Immature natural killer cell (primary cell): ENCODE results near the gene SLC10A4. TPM values are rescaled to one million over a fixed set of nuclear protein-coding genes. Genes with fewer than 3 reads are reported as not detected.
"Not testable (repeated sequence)": the region's sequence is repeated elsewhere in the genome, so short reads cannot be mapped to it uniquely, and the experiment has no call there.

ENCODE experiments used
- DNase-seq, 3 donors: peaks; one replicate each; pipeline ENCODE4 v3.0.0; 2022; ENCODE audit warnings: mixed read lengths in 1 of 3
- H3K27ac Mint-ChIP-seq, 6 donors: one replicate each; pipeline ENCODE4 v1.8.0; 2020; ENCODE audit warnings: mixed read lengths in 6 of 6, mild to moderate bottlenecking in 5 of 6, inconsistent platforms in 4 of 6, moderate library complexity in 3 of 6
- H3K27me3 Mint-ChIP-seq, 3 donors: one replicate each; pipeline ENCODE4 v1.8.0; 2020 to 2021; ENCODE audit warnings: low read depth in 3 of 3, mild to moderate bottlenecking in 3 of 3, mixed read lengths in 3 of 3, moderate library complexity in 3 of 3, inconsistent platforms in 1 of 3
- H3K36me3 Mint-ChIP-seq, 3 donors: one replicate each; pipeline ENCODE4 v1.8.0; 2020; ENCODE audit warnings: mixed read lengths in 3 of 3, inconsistent platforms in 2 of 3, mild to moderate bottlenecking in 2 of 3
- H3K4me1 Mint-ChIP-seq, 2 donors: one replicate each; pipeline ENCODE4 v1.8.0; 2020; ENCODE audit warnings: inconsistent platforms in 2 of 2, mild to moderate bottlenecking in 2 of 2, mixed read lengths in 2 of 2, moderate library complexity in 1 of 2
- H3K4me3 Mint-ChIP-seq, 5 donors: one replicate each; pipeline ENCODE4 v1.8.0; 2020; ENCODE audit warnings: mild to moderate bottlenecking in 5 of 5, mixed read lengths in 5 of 5, inconsistent platforms in 3 of 5, moderate library complexity in 3 of 5
- H3K9me3 Mint-ChIP-seq, 6 donors: one replicate each; pipeline ENCODE4 v1.8.0; 2020; ENCODE audit warnings: mild to moderate bottlenecking in 6 of 6, mixed read lengths in 6 of 6, inconsistent platforms in 4 of 6, moderate library complexity in 3 of 6
- polyA plus RNA-seq, 3 donors: library from polyadenylated mRNA; unstranded; fragments of 300-500 nt; fragmentation: Illumina TruSeq; gene quantifications; one replicate each; pipeline ENCODE4 v1.2.3, GENCODE V29; 2021

Gene SLC10A4
- not detected for polyA plus RNA-seq

GRCh38 chr4:48483006-48483776 is at the start of gene SLC10A4:
Gene SLC10A4, plus strand, starts transcription at chr4:48483343. Its CDS starts 219 bp downstream, at chr4:48483562.
- peaks cover 30 to 50% (median 47%) of the 10 kb centered on the region in 3 donors for H3K27me3 Mint-ChIP-seq
- H3K4me1 Mint-ChIP-seq = peaks cover 14 to 17% of the 10 kb centered on the region in 2 donors
- H3K27ac Mint-ChIP-seq = no peak within 1 kb of the TSS
- peaks cover 0 to 3% (median 0%) of the 10 kb centered on the region in 6 donors for H3K9me3 Mint-ChIP-seq
- H3K4me3 Mint-ChIP-seq = peak within 1 kb of the TSS; percentile 72 to 84 (median 75)
- H3K36me3 Mint-ChIP-seq = peaks cover 0 to 7% (median 0%) of the 10 kb centered on the region in 3 donors
- DNase-seq = peak in 2 of 3 donors; percentile 14 to 18

GRCh38 chr4:48436318-48436717 is 46.8 kb upstream of the SLC10A4 start:
- Mint-ChIP-seq H3K4me3 (no peak overlapping the region), H3K27me3 (peaks cover 0 to 4% (median 3%) of the 10 kb centered on the region in 3 donors), H3K36me3 (peaks cover 0 to 3% (median 0%) of the 10 kb centered on the region in 3 donors), H3K4me1 (peaks cover 6 to 8% of the 10 kb centered on the region in 2 donors), H3K27ac (no peak overlapping the region), H3K9me3 (no peaks in the 10 kb centered on the region)
- no peak for DNase-seq

GRCh38 chr4:48439988-48440387 is 43.2 kb upstream of the SLC10A4 start:
- no peaks in the 10 kb centered on the region for H3K4me1 Mint-ChIP-seq
- H3K9me3 Mint-ChIP-seq = no peaks in the 10 kb centered on the region
- no peak overlapping the region for H3K4me3 Mint-ChIP-seq
- no peak for DNase-seq
- H3K27ac Mint-ChIP-seq = no peak overlapping the region
- peaks cover 0 to 4% (median 3%) of the 10 kb centered on the region in 3 donors for H3K27me3 Mint-ChIP-seq
- no peaks in the 10 kb centered on the region for H3K36me3 Mint-ChIP-seq

GRCh38 chr4:48440914-48441313 is 42.2 kb upstream of the SLC10A4 start:
- H3K4me3 Mint-ChIP-seq, H3K27me3 Mint-ChIP-seq, DNase-seq, H3K4me1 Mint-ChIP-seq, H3K27ac Mint-ChIP-seq, H3K9me3 Mint-ChIP-seq, H3K36me3 Mint-ChIP-seq: not testable (repeated sequence)

GRCh38 chr4:48445704-48446103 is 37.4 kb upstream of the SLC10A4 start:
- no peaks in the 10 kb centered on the region for H3K9me3 Mint-ChIP-seq
- no peak for DNase-seq
- no peaks in the 10 kb centered on the region for H3K36me3 Mint-ChIP-seq
- no peaks in the 10 kb centered on the region for H3K4me1 Mint-ChIP-seq
- peaks cover 0 to 2% (median 0%) of the 10 kb centered on the region in 3 donors for H3K27me3 Mint-ChIP-seq
- H3K27ac Mint-ChIP-seq = no peak overlapping the region
- no peak overlapping the region for H3K4me3 Mint-ChIP-seq

- no peak for DNase-seq
- H3K4me1 Mint-ChIP-seq = no peaks in the 10 kb centered on the region
- no peaks in the 10 kb centered on the region for H3K9me3 Mint-ChIP-seq
- peaks cover 0 to 2% (median 0%) of the 10 kb centered on the region in 3 donors for H3K27me3 Mint-ChIP-seq
- H3K36me3 Mint-ChIP-seq = no peaks in the 10 kb centered on the region
- H3K27ac Mint-ChIP-seq = no peak overlapping the region
- H3K4me3 Mint-ChIP-seq = no peak overlapping the region
Observed at GRCh38 chr4:48446642-48447041, 36.5 kb upstream of the SLC10A4 start.

- Mint-ChIP-seq H3K36me3 (no peaks in the 10 kb centered on the region), H3K27ac (no peak overlapping the region), H3K4me3 (no peak overlapping the region), H3K4me1 (no peaks in the 10 kb centered on the region), H3K27me3 (peaks cover 0 to 5% (median 0%) of the 10 kb centered on the region in 3 donors), H3K9me3 (no peaks in the 10 kb centered on the region)
- DNase-seq = no peak
Observed at GRCh38 chr4:48449151-48449550, 34.0 kb upstream of the SLC10A4 start.

- Mint-ChIP-seq H3K27me3 (peaks cover 0 to 5% (median 0%) of the 10 kb centered on the region in 3 donors), H3K9me3 (no peaks in the 10 kb centered on the region), H3K27ac (no peak overlapping the region), H3K4me3 (no peak overlapping the region), H3K36me3 (no peaks in the 10 kb centered on the region), H3K4me1 (no peaks in the 10 kb centered on the region)
- no peak for DNase-seq
Observed at GRCh38 chr4:48450740-48451139, 32.4 kb upstream of the SLC10A4 start.

- not testable (repeated sequence) for H3K4me3 Mint-ChIP-seq, H3K27me3 Mint-ChIP-seq, H3K36me3 Mint-ChIP-seq, H3K27ac Mint-ChIP-seq, H3K9me3 Mint-ChIP-seq, H3K4me1 Mint-ChIP-seq, DNase-seq
Observed at GRCh38 chr4:48451656-48452055, 31.5 kb upstream of the SLC10A4 start.

- H3K4me3 Mint-ChIP-seq = no peak overlapping the region
- peaks cover 0 to 4% (median 0%) of the 10 kb centered on the region in 3 donors for H3K36me3 Mint-ChIP-seq
- peaks cover 0 to 2% (median 0%) of the 10 kb centered on the region in 6 donors for H3K9me3 Mint-ChIP-seq
- H3K27me3 Mint-ChIP-seq = peaks cover 4 to 13% (median 6%) of the 10 kb centered on the region in 3 donors
- no peak for DNase-seq
- no peaks in the 10 kb centered on the region for H3K4me1 Mint-ChIP-seq
- H3K27ac Mint-ChIP-seq = no peak overlapping the region
Observed at GRCh38 chr4:48454591-48454990, 28.6 kb upstream of the SLC10A4 start.

- H3K27ac Mint-ChIP-seq = no peak overlapping the region
- H3K36me3 Mint-ChIP-seq = peaks cover 0 to 7% (median 0%) of the 10 kb centered on the region in 3 donors
Observed at GRCh38 chr4:48461000-48461399, 22.1 kb upstream of the SLC10A4 start.

GRCh38 chr4:48462363-48462762 is 20.8 kb upstream of the SLC10A4 start:
- Mint-ChIP-seq H3K4me3 (no peak overlapping the region), H3K27me3 (peaks cover 2 to 8% (median 4%) of the 10 kb centered on the region in 3 donors), H3K4me1 (no peaks in the 10 kb centered on the region), H3K27ac (no peak overlapping the region), H3K9me3 (no peaks in the 10 kb centered on the region), H3K36me3 (peaks cover 0 to 3% (median 0%) of the 10 kb centered on the region in 3 donors)
- no peak for DNase-seq

More at GRCh38 chr4:48461000-48461399, 22.1 kb upstream of the SLC10A4 start:
- DNase-seq = no peak
- peaks cover 0 to 2% (median 0%) of the 10 kb centered on the region in 6 donors for H3K9me3 Mint-ChIP-seq
- H3K4me1 Mint-ChIP-seq = no peaks in the 10 kb centered on the region
- no peak overlapping the region for H3K4me3 Mint-ChIP-seq
- H3K27me3 Mint-ChIP-seq = peaks cover 4 to 8% (median 4%) of the 10 kb centered on the region in 3 donors

- H3K27me3 Mint-ChIP-seq = peaks cover 0 to 4% (median 4%) of the 10 kb centered on the region in 3 donors
- H3K4me3 Mint-ChIP-seq = no peak overlapping the region
- peaks cover 0 to 3% (median 0%) of the 10 kb centered on the region in 3 donors for H3K36me3 Mint-ChIP-seq
- no peak for DNase-seq
- H3K9me3 Mint-ChIP-seq = no peaks in the 10 kb centered on the region
- H3K27ac Mint-ChIP-seq = no peak overlapping the region
- H3K4me1 Mint-ChIP-seq = no peaks in the 10 kb centered on the region
Observed at GRCh38 chr4:48467442-48467841, 15.7 kb upstream of the SLC10A4 start.

- Mint-ChIP-seq H3K27ac (no peak overlapping the region), H3K36me3 (peaks cover 0 to 3% (median 0%) of the 10 kb centered on the region in 3 donors), H3K4me3 (no peak overlapping the region), H3K27me3 (peaks cover 0 to 7% (median 4%) of the 10 kb centered on the region in 3 donors), H3K4me1 (no peaks in the 10 kb centered on the region), H3K9me3 (no peaks in the 10 kb centered on the region)
- no peak for DNase-seq
Observed at GRCh38 chr4:48467891-48468290, 15.3 kb upstream of the SLC10A4 start.
